GM12865 (cell line): ENCODE data around the gene TNFAIP3.

Source experiments
- DNase-seq: peaks from one replicate; pipeline ENCODE4 v3.0.0; 2010; ENCODE audit warnings: low read depth
- H3K4me3 ChIP-seq: 2 replicates; pipeline ENCODE4 v1.5.1; 2011; ENCODE audit warnings: mild to moderate bottlenecking, low read depth, low read length, control low read depth
- TF ChIP-seq, protein P1 (sequence below): IDR thresholded peaks from 2 replicates; pipeline ENCODE4 v1.5.1; 2011; ENCODE audit warnings: low read length, control low read depth, low read depth, inconsistent platforms; ENCODE audit not compliant: insufficient read depth; ENCODE audit errors: missing control alignments

The TNFAIP3 gene

DNA sequence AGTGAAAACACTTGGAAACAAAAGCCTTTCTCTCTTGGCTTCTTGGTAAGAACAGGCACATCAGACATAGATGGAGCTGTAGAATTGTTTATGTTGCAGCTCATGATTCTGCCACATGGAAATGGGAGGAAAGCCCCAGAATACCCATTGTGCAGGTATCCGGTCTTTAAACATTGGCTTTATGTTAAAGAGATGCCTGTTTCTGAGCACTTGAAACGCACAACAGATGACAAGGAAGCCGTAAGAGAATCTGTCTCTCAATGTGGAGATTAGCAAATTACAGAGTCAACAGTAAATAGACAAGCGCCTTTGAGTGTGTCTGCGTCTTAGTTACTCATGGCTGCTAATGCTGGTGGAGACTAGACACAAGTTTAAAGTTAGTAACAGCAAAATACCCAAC, 10.5 kb downstream of the TNFAIP3 start:
- TF ChIP-seq, protein P1, sequence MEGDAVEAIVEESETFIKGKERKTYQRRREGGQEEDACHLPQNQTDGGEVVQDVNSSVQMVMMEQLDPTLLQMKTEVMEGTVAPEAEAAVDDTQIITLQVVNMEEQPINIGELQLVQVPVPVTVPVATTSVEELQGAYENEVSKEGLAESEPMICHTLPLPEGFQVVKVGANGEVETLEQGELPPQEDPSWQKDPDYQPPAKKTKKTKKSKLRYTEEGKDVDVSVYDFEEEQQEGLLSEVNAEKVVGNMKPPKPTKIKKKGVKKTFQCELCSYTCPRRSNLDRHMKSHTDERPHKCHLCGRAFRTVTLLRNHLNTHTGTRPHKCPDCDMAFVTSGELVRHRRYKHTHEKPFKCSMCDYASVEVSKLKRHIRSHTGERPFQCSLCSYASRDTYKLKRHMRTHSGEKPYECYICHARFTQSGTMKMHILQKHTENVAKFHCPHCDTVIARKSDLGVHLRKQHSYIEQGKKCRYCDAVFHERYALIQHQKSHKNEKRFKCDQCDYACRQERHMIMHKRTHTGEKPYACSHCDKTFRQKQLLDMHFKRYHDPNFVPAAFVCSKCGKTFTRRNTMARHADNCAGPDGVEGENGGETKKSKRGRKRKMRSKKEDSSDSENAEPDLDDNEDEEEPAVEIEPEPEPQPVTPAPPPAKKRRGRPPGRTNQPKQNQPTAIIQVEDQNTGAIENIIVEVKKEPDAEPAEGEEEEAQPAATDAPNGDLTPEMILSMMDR, result no peak
- no peak overlapping the region for H3K4me3 ChIP-seq
- no peak for DNase-seq

DNA sequence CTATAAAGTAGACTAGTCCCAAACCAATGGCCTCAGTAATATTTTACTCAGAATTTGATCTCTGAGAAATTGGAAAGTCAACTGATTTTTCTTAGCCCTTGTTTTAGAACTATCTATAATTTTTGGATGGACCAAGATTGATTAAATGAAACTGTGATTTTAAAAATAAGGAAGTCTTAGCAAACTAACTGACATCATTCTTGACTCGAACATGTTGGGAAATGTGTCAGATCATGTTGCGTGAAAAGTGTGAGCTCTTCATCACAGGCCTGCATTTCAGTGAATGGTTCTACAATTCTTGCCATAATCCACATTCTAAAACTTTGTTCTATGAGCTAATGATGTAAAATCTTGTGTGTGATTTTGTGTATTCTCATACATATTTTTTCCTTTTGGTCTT, 11.0 kb downstream of the TNFAIP3 start:
- no peak overlapping the region for H3K4me3 ChIP-seq
- TF ChIP-seq, protein P1, result no peak
- DNase-seq, result no peak

DNA sequence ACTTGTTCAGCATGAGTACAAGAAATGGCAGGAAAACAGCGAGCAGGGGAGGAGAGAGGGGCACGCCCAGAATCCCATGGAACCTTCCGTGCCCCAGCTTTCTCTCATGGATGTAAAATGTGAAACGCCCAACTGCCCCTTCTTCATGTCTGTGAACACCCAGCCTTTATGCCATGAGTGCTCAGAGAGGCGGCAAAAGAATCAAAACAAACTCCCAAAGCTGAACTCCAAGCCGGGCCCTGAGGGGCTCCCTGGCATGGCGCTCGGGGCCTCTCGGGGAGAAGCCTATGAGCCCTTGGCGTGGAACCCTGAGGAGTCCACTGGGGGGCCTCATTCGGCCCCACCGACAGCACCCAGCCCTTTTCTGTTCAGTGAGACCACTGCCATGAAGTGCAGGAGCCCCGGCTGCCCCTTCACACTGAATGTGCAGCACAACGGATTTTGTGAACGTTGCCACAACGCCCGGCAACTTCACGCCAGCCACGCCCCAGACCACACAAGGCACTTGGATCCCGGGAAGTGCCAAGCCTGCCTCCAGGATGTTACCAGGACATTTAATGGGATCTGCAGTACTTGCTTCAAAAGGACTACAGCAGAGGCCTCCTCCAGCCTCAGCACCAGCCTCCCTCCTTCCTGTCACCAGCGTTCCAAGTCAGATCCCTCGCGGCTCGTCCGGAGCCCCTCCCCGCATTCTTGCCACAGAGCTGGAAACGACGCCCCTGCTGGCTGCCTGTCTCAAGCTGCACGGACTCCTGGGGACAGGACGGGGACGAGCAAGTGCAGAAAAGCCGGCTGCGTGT, 11.6 kb downstream of the TNFAIP3 start:
- H3K4me3 ChIP-seq, result no peak overlapping the region
- TF ChIP-seq, protein P1, result no peak
- no peak for DNase-seq

DNA sequence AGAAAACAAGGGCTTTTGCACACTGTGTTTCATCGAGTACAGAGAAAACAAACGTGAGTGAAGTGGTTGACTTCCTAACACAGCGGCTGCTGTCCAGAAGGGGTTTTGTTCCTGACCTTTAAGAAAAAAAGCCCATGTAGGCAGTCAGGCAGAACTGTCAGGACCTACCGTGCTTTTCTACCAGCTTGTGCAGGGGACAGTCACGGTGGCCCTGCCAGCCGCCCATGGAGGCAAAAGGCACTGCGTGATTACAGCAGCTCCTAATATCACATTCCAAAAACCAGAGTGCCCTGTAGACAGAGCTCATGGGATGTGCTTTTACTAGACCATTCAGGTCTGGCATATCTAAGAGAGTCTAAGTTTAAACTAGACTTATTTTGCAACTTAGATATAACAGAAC, 12.2 kb downstream of the TNFAIP3 start:
- TF ChIP-seq, protein P1, result no peak
- no peak overlapping the region for H3K4me3 ChIP-seq

DNA sequence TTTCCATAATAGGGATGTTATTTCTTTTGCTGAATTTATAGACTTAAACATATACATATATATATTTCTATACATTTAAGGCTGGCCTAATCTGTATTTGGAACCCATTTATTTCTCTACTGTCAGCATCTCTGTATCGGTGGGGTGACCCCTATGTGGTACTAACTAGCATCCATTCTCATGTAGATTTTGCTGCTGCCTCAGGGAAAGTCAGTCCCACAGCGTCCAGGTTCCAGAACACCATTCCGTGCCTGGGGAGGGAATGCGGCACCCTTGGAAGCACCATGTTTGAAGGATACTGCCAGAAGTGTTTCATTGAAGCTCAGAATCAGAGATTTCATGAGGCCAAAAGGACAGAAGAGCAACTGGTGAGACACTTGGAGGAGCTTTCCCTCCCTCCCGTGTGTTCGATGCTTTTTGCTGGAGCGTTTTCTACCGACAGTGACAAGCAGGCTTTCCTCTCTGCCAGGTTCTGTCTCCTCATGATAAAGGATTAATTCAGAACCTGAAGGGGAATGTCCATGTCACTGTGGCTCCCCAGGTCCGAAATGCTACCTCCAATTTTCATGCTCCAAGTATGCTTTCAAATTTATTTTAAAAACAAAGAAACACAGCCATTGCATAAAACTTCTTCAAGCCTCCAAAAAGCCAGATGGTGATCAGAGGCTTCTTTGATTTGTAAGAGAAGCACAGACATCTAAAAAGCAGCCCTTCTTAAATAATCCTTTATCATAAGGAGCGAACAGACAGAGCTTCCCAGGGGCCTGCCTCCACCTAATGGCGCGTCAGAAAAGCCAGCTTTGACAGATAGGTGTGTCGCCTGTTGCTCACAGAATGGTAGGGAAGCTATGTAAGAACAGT, 13.1 kb downstream of the TNFAIP3 start:
- H3K4me3 ChIP-seq, result no peak overlapping the region
- no peak for DNase-seq
- TF ChIP-seq, protein P1, result no peak

More for the DNA sequence above, 12.2 kb downstream of the TNFAIP3 start:
- DNase-seq, result no peak

DNA sequence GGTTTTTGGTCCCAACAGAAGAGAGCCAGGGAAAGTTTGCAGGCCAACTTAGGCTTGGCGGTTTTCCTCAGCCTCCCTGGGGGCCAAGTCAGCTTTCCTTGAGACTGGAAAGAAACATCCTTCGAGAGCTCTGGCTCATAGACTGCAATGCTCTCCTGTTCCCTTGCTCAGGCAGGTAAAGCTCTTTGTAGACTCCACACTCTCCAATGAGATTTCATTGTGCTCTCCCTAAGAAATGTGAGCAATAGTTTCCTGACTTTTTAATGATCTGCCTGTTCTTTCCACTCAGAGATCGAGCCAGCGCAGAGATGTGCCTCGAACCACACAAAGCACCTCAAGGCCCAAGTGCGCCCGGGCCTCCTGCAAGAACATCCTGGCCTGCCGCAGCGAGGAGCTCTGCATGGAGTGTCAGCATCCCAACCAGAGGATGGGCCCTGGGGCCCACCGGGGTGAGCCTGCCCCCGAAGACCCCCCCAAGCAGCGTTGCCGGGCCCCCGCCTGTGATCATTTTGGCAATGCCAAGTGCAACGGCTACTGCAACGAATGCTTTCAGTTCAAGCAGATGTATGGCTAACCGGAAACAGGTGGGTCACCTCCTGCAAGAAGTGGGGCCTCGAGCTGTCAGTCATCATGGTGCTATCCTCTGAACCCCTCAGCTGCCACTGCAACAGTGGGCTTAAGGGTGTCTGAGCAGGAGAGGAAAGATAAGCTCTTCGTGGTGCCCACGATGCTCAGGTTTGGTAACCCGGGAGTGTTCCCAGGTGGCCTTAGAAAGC, 13.9 kb downstream of the TNFAIP3 start:
- no peak for DNase-seq
- TF ChIP-seq, protein P1, result no peak
- H3K4me3 ChIP-seq, result no peak overlapping the region
